GM18526 (cell line): ENCODE results near the gene KIF26B.

ENCODE experiments used
- POLR2A ChIP-seq: IDR thresholded peaks from 3 replicates; pipeline ENCODE4 v1.6.1; 2011; ENCODE audit not compliant: insufficient read length; ENCODE audit errors: extremely low read depth

The KIF26B gene

DNA sequence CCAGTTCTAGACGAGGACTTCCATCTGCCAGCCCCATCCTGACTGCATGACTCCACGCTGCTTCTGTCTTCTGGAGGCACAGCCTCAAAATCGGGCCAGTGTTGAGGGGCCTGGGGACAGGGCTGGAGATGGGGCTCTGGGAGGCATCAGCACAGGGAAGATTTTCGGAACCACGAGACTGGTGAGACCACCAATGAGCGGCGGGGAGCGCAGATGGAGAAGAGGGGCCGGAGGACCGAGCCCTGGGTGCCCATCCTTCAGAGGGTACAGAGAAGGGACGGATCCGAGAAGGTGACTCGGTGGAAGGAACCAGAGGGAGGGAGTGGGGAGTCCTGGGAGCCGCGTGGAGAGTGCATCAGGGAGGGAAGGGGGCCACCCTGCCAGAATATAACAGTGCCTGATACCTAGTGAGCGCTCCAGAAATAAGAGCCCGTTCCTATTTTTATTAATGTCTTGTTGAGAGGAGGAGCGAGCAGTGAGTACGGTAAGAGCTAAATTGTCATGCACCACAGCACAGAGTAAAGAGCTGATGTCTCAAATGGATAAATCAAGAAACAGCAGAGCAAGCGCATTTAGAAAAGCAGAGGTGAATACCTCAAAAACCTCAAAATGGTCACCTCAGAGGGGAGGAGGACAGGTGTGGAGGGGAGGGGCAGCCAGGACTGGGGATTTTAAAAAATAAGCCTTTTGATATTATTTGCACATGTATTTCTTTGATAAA, 26.2 kb upstream of the KIF26B start:
- no peak for TF ChIP-seq POLR2A

DNA sequence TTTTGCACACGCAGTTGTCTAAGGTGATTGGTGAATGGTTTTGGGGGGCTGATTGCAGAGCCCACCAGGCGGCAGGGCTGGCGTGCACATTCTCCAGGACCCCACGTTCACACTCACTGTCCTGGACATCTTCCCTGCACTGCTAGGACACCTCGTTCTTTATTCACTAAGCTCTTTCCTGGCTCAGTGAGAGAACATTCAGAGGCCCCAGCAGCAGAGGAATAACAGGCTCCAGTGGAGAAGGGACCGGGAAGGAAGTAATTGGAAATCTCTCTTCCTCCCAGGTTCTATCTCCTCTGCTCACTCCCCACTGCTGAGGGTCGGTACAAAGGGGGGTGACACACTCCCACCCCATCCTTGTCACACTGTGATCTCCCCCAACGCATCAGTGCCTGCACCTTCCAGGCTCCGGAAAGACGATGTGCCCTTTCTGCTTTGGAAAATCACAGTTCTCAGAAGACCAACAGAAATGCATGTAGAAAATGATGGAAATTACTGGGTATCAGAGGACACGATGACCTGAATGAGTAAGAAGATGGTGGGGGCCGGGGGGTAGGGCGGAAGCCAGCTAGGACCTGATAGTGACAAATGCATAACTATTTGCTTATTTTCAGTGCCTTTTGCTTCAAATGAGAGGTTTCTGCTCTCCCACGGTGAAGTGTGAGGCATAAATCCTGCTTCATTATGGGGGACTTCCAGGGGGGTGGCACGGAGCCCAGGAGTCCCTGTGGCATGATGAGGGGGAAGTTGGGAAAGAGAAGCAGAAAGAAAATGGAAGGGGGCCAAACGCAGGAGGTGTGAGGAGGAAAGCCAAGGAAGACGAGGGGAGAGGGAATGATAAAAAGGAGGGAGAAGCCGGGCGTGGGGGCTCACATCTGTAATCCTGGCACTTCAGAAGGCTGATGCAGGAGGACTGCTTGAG, 25.2 kb upstream of the KIF26B start:
- no peak for TF ChIP-seq POLR2A

DNA sequence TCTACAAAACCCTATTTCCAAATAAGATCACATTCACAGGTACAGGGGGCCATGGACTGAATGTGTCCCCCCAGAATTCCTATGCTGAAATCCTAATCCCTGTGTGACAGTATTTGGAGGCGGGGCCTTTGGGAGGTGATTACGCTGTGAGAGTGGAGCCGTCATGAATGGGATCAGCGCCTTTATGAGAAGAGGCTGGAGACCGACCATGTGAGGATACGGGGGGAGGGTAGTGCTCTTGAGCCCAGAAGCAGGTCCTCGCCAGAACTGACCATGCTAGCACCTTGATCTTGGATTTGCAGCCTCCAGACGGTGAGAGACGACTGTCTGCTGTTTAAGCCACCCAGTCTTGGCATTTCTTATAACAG, 23.8 kb upstream of the KIF26B start:
- TF ChIP-seq POLR2A: no peak

DNA sequence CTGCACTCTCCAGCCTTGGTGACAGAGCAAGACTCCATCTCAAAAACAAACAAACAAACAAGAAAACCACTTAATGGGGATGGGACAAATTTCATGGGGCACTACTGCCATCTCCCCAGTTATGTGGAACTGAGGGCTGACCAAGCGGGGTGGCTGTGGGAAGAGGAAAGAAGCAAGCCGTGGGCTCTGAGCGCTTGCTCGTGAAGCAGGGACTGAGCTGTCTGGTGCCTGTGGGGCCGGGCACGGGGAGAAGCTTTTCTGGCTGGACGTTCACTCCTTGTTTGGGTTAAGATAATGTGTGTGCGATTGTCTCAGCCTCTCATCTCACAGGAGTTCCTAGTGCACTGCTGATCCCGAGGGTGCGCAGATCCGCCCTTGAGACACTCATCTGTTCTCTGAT, 22.0 kb upstream of the KIF26B start:
- TF ChIP-seq POLR2A: no peak

DNA sequence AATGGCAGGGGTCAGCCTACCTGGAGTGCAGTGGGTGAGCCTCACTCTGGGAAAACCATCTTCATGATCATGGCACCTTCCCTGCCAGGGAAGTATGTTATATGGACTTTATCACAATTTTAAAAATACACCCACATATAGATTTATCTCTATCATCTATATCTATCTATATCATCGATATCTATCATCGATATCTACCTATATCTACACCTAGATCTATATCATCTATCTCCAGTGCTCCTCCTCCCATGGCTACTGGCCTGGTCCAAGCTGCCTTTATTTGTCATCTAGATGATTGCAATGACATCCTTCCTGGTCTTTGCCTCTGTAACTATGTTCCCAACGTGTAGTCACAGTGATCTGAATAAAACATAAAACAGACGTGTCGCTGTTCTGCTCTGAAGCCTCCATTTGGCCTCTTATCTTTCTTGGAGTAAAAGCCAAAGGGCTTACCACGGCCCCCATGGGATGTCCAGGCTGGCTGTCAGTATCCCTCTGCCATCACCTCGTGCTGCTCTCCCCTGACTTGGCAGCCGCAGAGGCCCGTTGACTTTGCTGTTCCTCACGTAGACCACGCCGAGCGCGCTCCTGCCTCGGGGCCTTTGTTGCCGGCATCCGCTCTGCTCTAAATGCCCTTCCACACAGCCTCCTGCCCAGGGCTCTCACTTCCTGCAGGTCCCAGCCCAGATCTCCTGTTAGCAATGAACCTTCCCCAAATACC, 20.6 kb upstream of the KIF26B start:
- no peak for TF ChIP-seq POLR2A

DNA sequence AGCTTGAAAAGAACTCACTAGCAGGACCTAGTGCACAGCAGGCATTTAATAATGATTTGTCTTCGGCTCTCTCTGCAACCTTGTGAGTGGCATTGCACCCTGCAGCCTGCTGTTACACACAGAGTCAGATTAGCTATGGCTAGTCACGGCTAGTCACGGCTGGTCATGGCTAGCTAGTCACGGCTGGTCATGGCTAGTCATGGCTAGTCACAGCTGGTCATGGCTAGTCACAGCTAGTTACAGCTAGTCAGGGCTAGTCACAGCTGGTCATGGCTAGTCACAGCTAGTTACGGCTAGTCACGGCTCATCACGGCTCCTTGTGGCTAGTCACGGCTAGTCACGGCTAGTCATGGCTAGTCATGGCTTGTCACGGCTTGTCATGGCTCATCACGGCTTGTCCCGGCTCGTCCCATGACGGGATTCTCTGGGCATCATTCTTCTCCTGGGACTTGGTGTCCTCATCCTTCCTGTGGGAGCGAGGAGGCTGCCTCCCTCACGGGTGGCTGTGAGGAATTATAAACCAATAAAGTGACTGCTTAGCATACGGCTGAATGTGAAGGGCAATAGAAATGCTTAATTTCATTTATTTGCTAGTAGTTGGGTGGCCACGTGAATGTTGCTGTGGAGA, 12.5 kb upstream of the KIF26B start:
- TF ChIP-seq POLR2A: no peak

DNA sequence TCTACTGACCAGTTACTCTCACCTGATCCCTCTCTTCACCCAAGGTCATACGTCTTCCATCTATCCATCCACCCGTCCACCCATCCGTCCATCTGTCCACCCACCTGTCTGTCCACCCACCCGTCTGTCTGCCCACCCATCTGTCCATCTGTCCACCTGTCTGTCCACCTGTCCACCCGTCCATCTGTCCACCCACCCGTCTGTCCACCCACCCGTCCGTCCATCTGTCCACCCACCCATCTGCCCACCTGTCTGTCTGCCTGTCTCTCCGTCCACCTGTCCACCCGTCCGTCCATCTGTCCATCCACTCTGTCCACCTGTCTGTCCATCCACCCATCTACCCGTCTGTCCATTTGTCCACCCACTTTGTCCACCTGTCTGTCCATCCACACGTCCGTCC, 11.8 kb upstream of the KIF26B start:
- no peak for TF ChIP-seq POLR2A

DNA sequence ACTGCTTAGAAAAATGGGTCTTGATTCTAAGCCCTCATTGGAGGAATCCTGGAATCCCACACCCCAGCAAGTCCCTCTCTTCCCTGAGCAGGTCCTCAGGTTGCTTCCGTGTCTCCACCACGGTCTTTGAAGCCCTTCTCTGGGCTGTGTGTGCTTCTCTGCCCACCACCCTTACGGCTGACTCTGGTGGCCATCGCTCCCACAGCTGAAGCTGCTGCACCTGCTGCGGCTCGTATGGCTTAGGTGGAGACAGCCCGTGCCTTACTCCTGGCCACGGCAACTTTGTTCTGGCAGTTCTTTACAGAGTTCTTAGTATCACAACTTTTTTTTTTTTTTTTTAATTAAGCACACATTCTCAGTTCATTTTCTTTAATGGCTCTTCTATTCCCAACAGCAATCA, 10.9 kb upstream of the KIF26B start:
- no peak for TF ChIP-seq POLR2A

DNA sequence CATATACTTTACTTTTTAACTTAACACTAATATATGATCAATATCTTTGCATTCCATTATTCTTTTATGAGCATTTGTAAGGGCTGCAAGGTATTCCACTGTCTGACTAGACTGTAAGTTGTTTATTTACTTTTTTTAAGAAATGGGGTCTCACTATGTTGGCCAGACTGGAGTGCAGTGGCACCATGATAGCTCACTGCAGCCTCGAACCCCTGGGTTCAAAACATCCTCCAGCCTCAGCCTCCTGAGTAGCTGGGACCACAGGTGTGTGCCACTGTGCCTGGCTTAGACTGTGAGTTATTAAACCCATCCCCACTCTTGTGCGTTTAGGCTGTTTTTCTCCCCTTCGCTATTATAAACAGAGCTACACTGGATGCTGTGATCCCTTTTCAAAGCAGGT, 6.7 kb upstream of the KIF26B start:
- TF ChIP-seq POLR2A: no peak

DNA sequence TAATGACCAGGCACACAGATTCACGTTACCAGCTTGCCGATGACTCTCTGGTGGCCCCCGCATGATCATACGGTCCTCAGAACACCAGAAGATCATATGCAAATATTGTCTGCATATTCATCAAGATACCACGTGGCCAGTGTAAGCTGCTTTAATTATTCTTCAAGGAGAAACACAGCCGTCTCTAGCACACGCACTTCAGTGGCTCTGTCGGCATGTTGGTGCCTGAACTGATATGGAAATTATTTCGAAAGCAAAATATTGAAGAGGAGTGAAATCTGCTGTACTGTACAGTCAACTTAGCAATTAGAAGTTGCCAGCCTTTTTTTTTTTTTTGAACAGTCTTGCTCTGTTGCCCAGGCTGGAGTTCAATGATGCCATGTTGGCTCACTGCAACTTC, 5.9 kb upstream of the KIF26B start:
- TF ChIP-seq POLR2A: no peak

DNA sequence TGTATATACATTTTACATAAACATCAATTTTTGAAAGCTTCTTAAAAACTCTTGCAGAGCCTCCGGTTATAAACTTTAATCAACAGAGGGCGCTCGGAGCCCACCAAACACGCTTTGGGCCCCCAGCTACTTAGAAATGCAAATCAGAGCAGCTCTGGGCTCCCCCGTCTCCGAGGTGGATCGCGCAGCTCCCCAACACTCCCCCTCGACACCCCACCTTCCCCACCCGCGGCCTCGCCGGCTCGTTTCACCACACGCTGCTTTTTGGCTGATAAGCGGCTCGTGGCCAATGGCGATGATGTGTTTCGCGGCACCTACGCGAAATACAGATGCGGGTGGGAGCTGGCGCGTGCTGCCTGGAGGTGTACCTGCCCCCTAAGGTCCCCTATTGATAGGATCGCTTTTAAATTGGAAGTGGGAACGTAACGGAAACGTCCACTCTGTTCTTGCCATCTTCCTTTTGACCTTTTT, 1.7 kb upstream of the KIF26B start:
- TF ChIP-seq POLR2A: no peak

DNA sequence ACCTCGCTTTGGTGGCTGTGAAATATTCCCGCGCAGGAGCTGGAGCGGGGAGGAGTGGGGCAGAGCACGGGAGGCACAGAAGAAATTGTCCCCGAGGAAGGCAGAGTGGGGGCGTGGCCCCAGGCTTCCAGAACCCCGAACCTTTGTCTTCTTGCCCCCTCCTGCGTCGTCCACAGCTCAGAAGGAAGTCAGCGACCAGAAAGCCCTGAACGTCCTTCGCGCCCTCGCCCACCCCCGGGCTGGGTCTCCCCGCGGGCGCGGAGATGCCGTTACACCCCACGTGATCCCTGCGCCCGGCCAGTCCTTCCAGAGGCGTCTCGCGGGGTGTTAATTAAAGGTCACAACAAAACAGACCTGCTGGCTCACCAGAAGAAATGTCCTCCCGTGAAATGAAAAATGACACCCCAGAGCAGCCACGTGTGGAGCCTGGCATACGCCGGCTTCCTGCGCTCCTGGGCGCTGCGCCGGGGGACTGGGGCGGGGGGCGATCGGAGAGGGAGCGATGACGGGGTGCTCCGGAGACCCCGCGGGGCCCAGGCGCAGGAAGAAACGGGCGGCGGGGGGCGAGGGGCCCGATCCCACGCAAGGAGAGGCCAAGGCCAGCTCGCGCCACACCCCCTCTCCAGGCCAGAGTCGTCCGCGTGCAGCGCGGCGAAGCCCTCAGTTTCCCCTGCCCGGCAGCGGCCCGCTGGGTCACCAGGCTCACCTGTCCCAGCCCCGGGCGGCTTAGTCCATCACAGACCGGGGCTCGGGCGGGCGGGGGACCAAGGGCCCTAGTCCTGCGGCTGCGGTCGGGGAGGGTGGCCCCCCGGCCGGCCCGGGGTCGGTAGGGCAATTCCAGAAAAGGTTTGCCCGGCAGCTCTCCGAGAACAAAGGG, 995 bp upstream of the KIF26B start:
- no peak for TF ChIP-seq POLR2A

DNA sequence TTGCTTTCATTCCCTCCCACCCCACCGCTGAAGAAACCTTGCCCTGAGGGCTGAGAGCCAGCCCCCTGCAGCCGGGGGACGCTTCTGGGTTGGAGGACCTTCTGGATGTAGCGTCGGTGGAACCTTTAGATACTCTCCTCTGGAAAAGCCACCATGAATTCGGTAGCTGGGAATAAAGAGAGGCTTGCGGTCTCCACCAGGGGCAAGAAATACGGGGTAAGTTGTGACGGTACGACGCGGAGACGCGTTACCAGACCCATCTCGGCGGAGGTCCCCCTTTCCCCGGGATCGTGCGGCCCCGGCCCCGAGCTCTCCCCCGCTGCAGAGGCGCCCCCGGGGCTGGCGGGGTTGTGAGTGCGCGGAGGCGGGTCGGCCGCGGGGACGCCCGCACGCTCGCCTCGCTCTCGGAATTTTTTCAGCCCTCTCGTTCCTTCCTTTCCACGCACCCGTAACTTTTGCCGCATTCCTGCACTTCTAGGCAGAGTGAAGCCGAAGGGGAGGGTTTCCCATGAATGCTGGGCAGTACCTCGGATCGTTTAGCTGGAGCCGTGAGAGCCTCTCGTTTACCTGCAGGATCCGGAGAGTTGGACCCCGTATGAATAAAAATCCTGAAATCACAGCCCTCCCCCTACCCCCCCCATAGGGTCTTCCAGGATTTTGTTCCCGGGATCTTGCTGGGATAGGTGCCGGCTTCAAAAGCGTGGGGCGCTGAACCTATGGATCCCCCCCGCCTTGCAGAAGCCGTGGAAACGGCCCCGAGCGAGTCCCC, 671 bp downstream of the KIF26B start:
- no peak for TF ChIP-seq POLR2A
